ENCODE results near the gene TFB1M.
A peak's percentile ranks its signal among the peaks of the same experiment; 100 is the strongest.

TFB1M gene

DNA sequence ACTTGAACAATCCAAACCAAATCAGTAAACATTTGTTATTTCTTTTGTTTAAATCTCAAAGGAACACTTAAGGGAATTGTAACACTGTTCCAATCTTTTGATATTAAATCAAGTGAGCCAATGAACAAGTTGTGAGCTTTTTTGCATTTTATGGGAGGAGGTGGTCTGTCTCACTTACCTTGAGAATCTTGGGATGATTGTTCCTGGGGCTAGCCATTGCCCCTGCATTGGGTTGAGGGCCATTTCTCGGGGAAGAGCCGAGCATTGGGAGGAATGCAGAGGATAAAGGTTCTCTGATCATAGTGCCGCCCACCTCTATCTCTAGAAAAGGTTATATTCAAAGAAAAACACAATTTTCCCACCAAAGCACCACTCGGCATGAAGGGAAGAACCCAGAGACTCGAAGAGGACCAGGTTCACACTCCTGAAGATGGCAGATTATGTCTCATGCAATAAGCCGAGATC is 13.8 kb upstream of the TFB1M start:
- no peak for TF ChIP-seq SUZ12 (IDR thresholded peaks at IDR 0.05; ENCODE audit: extremely low read depth, insufficient read depth, insufficient read length)
- TF ChIP-seq YY1 (IDR thresholded peaks at IDR 0.05; ENCODE audit: insufficient read depth, insufficient read length) = no peak
- TF ChIP-seq ZNF274 (IDR thresholded peaks at IDR 0.05; ENCODE audit: low read depth, low read length) = no peak
- Histone ChIP-seq H3K4me3 (ENCODE audit: insufficient read length, low read depth) (no peak overlapping the region), H3K4me1 (ENCODE audit: insufficient read depth, insufficient read length) (peaks cover 2% of the 10 kb centered on the region), H3K9me3 (ENCODE audit: insufficient read depth, low read length) (no peaks in the 10 kb centered on the region), H3K36me3 (ENCODE audit: insufficient read depth, insufficient read length, low read length) (no peaks in the 10 kb centered on the region), H3K9ac (ENCODE audit: insufficient read length, low read depth) (no peak overlapping the region), H3K27me3 (ENCODE audit: insufficient read depth, insufficient read length) (no peaks in the 10 kb centered on the region)
- no peak for DNase-seq (ENCODE audit: low read depth, low spot score)

DNA sequence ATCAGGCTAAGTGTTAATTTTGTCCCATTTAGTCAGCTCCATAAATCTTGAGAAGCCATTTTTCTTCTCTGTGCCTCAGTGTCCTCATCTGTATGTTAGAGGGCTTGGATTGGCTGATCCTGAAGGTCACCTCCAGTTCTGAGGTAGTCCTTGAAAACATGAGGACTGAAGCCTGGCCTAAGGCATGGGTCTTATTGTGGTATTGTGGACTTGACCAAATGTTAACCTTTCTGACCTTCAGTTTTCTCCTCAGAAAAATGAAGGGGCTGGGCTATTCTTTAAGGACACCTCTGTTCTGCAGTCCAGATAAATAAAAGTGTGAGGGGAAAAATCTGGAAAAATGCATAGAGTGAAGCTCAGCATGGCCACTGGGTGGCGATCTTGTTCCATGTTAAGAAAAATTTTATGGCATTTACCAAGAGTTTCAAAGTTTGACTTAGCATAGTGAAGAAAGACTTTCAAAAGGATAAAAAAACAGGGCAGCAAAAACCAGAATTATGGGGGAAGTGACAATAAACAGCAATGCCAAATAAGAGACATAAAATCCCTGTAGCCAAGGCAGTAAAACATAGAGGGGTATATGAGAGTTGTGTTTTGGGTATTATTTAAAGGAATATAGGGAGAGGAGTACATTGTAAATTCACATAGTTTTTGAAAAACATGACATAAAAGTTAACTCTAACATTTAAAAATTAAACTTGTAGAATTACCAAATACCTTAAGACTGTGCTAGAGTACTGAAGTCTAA is 13.2 kb upstream of the TFB1M start:
- TF ChIP-seq SUZ12 (IDR thresholded peaks at IDR 0.05; ENCODE audit: extremely low read depth, insufficient read depth, insufficient read length) (no peak), YY1 (IDR thresholded peaks at IDR 0.05; ENCODE audit: insufficient read depth, insufficient read length) (no peak), ZNF274 (IDR thresholded peaks at IDR 0.05; ENCODE audit: low read depth, low read length) (no peak)
- peak; percentile 20 for DNase-seq (ENCODE audit: low read depth, low spot score)
- H3K9ac ChIP-seq (ENCODE audit: insufficient read length, low read depth) = no peak overlapping the region
- H3K4me3 ChIP-seq (ENCODE audit: insufficient read length, low read depth) = no peak overlapping the region
- H3K9me3 ChIP-seq (ENCODE audit: insufficient read depth, low read length) = no peaks in the 10 kb centered on the region
- H3K27me3 ChIP-seq (ENCODE audit: insufficient read depth, insufficient read length) = no peaks in the 10 kb centered on the region
- H3K36me3 ChIP-seq (ENCODE audit: insufficient read depth, insufficient read length, low read length) = no peaks in the 10 kb centered on the region
- H3K4me1 ChIP-seq (ENCODE audit: insufficient read depth, insufficient read length) = peaks cover 2% of the 10 kb centered on the region

DNA sequence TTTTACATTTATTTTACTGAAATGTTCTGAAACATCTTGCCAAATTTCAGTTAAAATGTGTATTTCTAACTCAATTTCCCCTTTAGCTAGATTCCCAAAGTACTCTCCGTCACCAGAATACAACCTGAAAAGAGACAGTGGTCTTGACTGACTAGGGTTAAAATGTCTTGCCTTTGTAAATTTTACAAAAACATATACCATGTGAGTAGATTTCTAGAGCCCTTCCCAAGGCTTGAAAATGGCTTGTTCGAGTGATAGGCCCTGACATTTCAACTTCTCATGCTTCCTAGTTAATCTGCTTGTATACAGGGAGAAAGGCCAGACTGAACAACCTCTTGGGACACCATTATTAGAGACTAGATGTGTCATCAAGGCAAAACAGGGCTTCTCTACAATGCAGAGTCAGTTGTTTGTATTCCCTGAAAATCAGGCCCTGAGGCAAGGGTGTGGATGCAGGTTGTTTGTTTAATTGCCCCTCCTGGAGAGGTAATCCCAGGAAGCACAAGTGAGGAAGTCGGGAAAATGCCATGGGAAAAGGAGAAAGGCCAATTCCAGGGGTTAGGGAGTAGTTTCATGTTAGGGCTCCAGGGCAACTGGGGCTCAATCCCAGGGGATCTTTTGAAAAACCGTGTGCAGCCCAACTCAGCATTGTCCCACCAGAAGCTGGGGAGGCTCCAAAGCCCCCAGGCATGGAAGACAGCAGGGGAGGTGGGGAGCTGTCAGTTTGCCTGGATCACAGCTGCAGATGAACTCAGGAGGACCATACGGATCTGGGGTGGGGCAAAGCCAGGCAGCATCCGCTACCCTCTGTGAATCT is 11.6 kb upstream of the TFB1M start:
- TF ChIP-seq YY1 (IDR thresholded peaks at IDR 0.05; ENCODE audit: insufficient read depth, insufficient read length) = no peak
- TF ChIP-seq SUZ12 (IDR thresholded peaks at IDR 0.05; ENCODE audit: extremely low read depth, insufficient read depth, insufficient read length) = no peak
- TF ChIP-seq ZNF274 (IDR thresholded peaks at IDR 0.05; ENCODE audit: low read depth, low read length) = no peak
- Histone ChIP-seq H3K4me1 (ENCODE audit: insufficient read depth, insufficient read length) (peaks cover 2% of the 10 kb centered on the region), H3K27me3 (ENCODE audit: insufficient read depth, insufficient read length) (no peaks in the 10 kb centered on the region), H3K9ac (ENCODE audit: insufficient read length, low read depth) (no peak overlapping the region), H3K9me3 (ENCODE audit: insufficient read depth, low read length) (no peaks in the 10 kb centered on the region), H3K36me3 (ENCODE audit: insufficient read depth, insufficient read length, low read length) (no peaks in the 10 kb centered on the region), H3K4me3 (ENCODE audit: insufficient read length, low read depth) (no peak overlapping the region)
- DNase-seq (ENCODE audit: low read depth, low spot score) = peak; percentile 16

DNA sequence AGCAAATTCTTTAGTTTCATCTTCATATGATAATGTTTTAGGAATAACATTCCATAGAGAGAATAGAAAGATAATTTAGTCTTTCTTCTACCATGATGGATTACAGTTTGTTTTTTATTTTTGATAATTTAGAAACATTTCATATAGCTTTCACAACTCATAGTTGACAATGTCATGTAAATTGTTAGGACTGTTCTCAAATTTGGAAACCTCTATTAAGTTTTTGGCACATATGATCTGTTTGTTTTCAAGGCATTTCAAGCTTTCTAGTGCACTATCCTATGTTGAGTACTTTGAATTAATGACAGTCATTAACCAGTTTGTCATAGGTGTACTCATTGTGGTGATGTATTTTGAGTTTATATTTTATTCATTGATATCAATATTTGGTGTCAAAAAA is 10.7 kb upstream of the TFB1M start:
- H3K9me3 ChIP-seq (ENCODE audit: insufficient read depth, low read length) = no peaks in the 10 kb centered on the region
- H3K4me3 ChIP-seq (ENCODE audit: insufficient read length, low read depth) = no peak overlapping the region
- H3K27me3 ChIP-seq (ENCODE audit: insufficient read depth, insufficient read length) = no peaks in the 10 kb centered on the region
- TF ChIP-seq ZNF274 (IDR thresholded peaks at IDR 0.05; ENCODE audit: low read depth, low read length) = no peak
- no peaks in the 10 kb centered on the region for H3K36me3 ChIP-seq (ENCODE audit: insufficient read depth, insufficient read length, low read length)
- H3K4me1 ChIP-seq (ENCODE audit: insufficient read depth, insufficient read length) = peaks cover 2% of the 10 kb centered on the region
- no peak for DNase-seq (ENCODE audit: low read depth, low spot score)
- H3K9ac ChIP-seq (ENCODE audit: insufficient read length, low read depth) = no peak overlapping the region

DNA sequence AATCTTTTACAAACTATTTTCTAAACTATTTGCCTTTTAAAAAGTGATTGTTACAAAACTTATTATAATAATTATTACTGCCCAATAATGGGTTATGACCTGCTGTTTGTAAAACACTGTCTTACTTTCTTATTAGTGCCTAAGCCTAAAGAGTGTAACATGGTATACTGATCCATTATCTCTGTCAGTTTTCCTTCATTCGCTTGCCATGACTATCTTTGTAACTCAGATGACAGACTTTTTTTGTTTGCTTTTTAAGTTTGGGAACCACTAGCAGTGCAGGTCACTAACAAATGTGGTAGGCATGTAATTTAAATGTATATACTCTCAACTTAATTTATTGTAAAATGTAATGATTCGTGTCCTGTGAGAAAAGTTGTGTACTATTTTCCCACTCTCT is 9.9 kb upstream of the TFB1M start:
- H3K4me3 ChIP-seq (ENCODE audit: insufficient read length, low read depth) = no peak overlapping the region
- H3K9me3 ChIP-seq (ENCODE audit: insufficient read depth, low read length) = 0 out of 2 replicates have a peak, but pooled peaks cover 4% of the 10 kb centered on the region
- no peaks in the 10 kb centered on the region for H3K36me3 ChIP-seq (ENCODE audit: insufficient read depth, insufficient read length, low read length)
- peaks cover 2% of the 10 kb centered on the region for H3K4me1 ChIP-seq (ENCODE audit: insufficient read depth, insufficient read length)
- H3K9ac ChIP-seq (ENCODE audit: insufficient read length, low read depth) = no peak overlapping the region
- no peaks in the 10 kb centered on the region for H3K27me3 ChIP-seq (ENCODE audit: insufficient read depth, insufficient read length)
- no peak for DNase-seq (ENCODE audit: low read depth, low spot score)
- TF ChIP-seq YY1 (IDR thresholded peaks at IDR 0.05; ENCODE audit: insufficient read depth, insufficient read length) (no peak), SUZ12 (IDR thresholded peaks at IDR 0.05; ENCODE audit: extremely low read depth, insufficient read depth, insufficient read length) (no peak), ZNF274 (IDR thresholded peaks at IDR 0.05; ENCODE audit: low read depth, low read length) (no peak)

DNA sequence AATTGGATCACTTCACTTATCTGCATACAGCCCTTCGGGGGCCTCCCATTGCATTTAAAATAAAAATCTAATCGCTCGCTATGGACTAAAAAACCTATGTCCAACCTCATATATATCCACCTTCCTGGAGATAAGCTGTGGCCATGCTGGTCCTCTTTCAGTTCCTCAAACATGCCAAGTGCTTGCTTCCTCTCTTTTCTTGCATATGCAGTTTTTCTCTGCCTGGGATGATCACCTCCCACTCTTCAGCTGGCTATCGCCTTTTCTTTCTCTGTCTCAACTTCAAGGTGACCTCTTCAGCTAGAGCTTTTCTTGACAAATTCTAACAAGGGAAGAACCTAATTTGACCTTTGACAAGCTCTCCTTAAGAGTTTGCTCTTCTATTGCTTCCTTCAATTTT is 5.6 kb upstream of the TFB1M start:
- H3K36me3 ChIP-seq (ENCODE audit: insufficient read depth, insufficient read length, low read length) = no peaks in the 10 kb centered on the region
- H3K27me3 ChIP-seq (ENCODE audit: insufficient read depth, insufficient read length) = no peaks in the 10 kb centered on the region
- no peak for DNase-seq (ENCODE audit: low read depth, low spot score)
- H3K9ac ChIP-seq (ENCODE audit: insufficient read length, low read depth) = no peak overlapping the region
- 0 out of 2 replicates have a peak, but pooled peaks cover 4% of the 10 kb centered on the region for H3K9me3 ChIP-seq (ENCODE audit: insufficient read depth, low read length)
- no peak overlapping the region for H3K4me3 ChIP-seq (ENCODE audit: insufficient read length, low read depth)
- H3K4me1 ChIP-seq (ENCODE audit: insufficient read depth, insufficient read length) = no peaks in the 10 kb centered on the region
- TF ChIP-seq SUZ12 (IDR thresholded peaks at IDR 0.05; ENCODE audit: extremely low read depth, insufficient read depth, insufficient read length) (no peak), ZNF274 (IDR thresholded peaks at IDR 0.05; ENCODE audit: low read depth, low read length) (no peak), YY1 (IDR thresholded peaks at IDR 0.05; ENCODE audit: insufficient read depth, insufficient read length) (no peak)

DNA sequence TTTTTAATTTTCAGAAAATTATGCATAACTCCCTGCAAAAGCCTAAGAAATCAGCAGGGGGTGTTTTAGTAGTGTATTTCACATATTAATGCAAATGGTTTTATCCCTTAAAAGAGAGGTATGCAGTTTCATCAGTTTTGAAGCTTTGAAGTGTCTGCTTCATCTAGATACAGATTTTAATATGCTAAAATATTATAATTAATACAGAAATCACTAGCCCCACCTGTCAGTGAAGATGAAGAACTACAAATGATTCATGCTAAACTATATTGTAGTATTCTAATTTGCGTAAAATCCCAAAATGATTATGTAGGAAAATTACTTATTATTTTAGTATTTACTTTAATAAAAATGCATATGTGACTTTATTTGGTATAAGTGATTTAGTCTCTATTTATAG is 2.9 kb upstream of the TFB1M start:
- TF ChIP-seq ZNF274 (IDR thresholded peaks at IDR 0.05; ENCODE audit: low read depth, low read length) (no peak), YY1 (IDR thresholded peaks at IDR 0.05; ENCODE audit: insufficient read depth, insufficient read length) (no peak), SUZ12 (IDR thresholded peaks at IDR 0.05; ENCODE audit: extremely low read depth, insufficient read depth, insufficient read length) (no peak)
- peaks cover 6% of the 10 kb centered on the region for H3K36me3 ChIP-seq (ENCODE audit: insufficient read depth, insufficient read length, low read length)
- H3K9ac ChIP-seq (ENCODE audit: insufficient read length, low read depth) = no peak overlapping the region
- 0 out of 2 replicates have a peak, but pooled peaks cover 4% of the 10 kb centered on the region for H3K9me3 ChIP-seq (ENCODE audit: insufficient read depth, low read length)
- no peak for DNase-seq (ENCODE audit: low read depth, low spot score)
- H3K4me3 ChIP-seq (ENCODE audit: insufficient read length, low read depth) = no peak overlapping the region
- H3K27me3 ChIP-seq (ENCODE audit: insufficient read depth, insufficient read length) = no peaks in the 10 kb centered on the region
- no peaks in the 10 kb centered on the region for H3K4me1 ChIP-seq (ENCODE audit: insufficient read depth, insufficient read length)
